NCI-H128 (cell line): Measurements from ENCODE around the gene ZDHHC16.
"Not testable (repeated sequence)": the region's sequence is repeated elsewhere in the genome, so short reads cannot be mapped to it uniquely, and the experiment has no call there.

Source experiments
- DNase-seq: peaks from one replicate; lab custom pipeline; 2025; ENCODE audit not compliant: unreplicated experiment; lab: John Stamatoyannopoulos, UW

ZDHHC16 gene

DNA sequence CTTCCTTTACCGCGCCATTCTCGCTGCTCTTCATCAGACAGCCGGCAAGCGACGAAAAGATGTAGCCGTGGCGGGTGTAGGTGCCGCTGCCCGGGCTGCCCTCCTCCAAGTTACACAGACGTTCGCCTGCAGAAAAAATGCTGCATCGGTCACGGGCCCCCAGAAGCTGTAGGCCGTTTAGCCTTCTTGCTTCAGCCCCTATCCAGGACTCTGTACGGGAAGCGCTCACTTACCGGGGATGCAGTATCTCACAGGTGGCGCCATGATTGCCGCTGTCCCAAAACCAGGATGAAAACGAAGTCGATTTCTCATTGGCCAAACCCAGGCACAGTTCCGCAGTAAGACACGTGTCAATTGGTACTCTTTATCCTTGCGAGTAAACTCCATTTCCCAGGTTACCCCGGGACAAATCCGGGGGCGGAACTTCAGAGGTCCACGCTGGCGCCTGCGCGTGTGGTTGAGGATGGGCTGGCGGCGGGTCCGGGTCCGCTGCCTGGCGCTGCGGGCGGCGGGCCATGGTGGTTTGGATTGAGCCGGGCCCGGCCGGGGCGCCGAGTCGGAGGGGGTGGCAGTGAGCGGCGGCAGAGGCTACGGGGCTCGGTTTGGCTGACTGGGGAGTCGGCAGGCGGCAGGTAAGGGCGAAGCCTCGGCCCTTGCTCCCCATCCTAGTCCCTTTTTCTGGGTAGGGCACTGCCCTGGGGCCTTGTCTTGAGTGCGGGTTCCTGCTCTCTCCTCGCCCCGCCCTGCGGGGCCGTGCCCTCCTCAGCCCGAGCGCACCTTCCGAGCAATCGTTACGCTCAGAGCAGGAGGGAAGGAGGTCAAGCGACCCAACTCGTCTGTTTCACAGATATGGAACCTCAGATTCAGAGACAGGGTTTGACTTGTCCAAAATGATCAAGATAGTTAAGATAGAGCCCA lies at the start of gene ZDHHC16, which contains the start of gene EXOSC1:
ZDHHC16 (plus strand) TSS at position 454 of the 918 bp plus-strand sequence. CDS start 5,501 bp downstream, outside the sequence.
EXOSC1 (minus strand) TSS at position 285 of the 918 bp plus-strand sequence; CDS start at position 264, 21 bp downstream.
- peak; percentile 74 for DNase-seq

DNA sequence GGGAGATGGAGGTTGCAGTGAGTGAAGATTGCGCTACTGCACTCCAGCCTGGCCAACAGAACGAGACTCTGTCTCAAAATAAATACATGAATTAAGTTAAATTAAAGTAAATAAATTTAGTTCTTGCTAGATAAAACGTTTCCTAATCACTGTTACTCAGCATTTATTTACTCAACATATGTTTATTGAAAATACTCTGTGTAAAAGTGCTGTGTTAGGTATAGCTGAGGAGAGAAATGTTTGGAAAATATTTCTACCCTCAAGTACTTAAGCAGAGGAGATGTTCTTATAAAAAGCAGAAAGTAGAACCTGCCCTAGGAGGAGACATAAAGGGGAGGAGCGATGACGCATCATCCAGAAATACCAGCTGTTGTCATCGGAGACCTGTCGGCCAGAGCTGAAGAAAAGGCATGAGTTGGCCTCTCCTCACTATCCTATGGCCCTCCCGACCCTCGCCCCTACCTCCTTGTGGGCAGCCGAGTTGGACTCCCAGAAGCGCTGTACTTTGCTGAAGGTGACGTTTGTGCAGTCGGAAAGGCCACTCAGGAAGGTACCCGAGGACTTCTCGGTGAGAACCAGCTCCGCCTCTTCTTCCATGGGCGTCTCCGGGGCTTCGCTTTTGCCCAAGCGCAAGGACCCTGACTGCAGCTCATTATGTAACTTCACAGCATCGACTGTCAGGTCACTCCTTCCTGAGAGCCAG lies 46.0 kb upstream of the ZDHHC16 start:
- no peak for DNase-seq

DNA sequence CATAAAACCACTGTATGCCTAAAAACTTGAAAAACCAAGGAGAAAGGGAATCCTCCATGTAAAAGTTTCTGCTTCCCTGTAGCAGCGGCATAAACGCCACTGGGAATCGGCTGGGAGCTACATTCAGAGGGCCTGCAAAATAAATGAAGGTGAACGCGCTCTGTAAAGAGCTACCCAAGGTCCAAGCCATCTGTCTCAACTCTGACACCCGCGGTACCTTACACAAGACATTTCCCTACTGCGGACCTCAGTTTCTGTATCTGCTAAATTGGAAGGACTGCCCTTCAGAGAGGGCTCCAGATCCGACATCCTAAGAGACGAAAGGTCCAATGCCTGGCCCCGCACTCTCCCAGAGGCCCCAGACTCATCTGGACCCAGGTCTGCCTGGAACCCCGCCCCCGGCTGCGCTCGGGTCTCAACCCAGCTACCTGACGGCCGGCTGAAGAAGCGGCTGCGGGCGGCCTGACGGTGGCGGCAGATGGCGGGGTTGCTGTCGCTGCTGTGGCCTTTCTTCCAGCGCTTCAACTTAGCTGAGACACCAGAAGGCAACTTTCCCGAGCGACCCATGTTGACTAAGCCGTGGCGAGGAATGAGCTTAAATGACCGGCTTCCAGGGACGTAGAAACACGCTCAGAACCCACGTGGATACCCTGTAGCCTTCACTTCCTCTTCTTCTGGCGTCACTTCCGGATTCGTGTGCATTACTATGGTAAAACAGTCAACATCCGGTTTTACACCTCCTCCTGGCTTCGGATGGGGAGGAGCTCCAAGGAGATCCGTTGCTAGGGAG lies 45.1 kb upstream of the ZDHHC16 start, which contains the start of gene RRP12:
RRP12 (minus strand) TSS at position 676 of the 790 bp plus-strand sequence; CDS start at position 567, 109 bp downstream.
- peak; percentile 64 for DNase-seq

- DNase-seq = no peak
Measured at GRCh38 chr10:97401455-97401919, 44.5 kb upstream of the ZDHHC16 start.

- DNase-seq = no peak
Measured at GRCh38 chr10:97404044-97404443, 41.9 kb upstream of the ZDHHC16 start.

DNA sequence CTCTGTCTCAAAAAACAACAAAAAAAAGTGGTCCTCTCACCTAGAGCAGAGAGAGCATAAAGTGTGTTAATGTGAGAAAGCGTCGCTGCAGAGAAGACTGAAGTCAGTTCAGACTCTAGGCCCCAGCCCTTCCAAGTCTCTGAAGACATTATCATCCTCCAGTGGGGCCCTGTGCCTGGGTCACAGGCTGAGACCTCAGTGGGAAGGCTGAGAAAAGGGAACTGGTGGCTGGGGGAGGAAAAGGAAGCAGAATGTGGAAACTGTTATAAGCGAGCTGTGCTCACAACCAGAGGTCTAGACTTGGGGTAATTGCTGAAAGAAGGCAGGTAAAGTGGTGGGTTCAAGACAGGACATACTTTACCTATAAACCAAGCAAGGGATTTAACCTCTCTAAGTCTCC lies 39.9 kb upstream of the ZDHHC16 start:
- DNase-seq = no peak

DNA sequence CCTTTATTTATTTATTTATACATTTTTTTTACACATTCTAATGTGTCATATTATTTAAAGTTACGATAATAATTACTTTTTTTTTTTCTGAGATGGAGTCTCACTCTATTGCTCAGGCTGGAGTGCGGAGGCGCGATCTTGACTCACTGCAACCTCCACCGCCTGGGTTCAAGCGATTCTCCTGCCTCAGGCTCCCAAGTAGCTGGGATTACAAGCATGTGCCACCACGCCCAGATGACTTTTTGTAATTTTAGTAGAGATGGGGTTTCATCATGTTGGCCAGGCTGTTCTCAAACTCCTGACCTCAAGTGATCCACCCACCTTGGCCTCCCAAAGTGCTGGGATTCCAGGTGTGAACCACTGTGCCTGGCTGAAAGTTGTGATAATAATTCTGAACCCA lies 39.5 kb upstream of the ZDHHC16 start:
- DNase-seq = not testable (repeated sequence)

- DNase-seq = no peak
Measured at GRCh38 chr10:97407211-97407951, 38.6 kb upstream of the ZDHHC16 start.

GRCh38 chr10:97407952-97408248 lies 38.1 kb upstream of the ZDHHC16 start:
- DNase-seq = no peak

DNA sequence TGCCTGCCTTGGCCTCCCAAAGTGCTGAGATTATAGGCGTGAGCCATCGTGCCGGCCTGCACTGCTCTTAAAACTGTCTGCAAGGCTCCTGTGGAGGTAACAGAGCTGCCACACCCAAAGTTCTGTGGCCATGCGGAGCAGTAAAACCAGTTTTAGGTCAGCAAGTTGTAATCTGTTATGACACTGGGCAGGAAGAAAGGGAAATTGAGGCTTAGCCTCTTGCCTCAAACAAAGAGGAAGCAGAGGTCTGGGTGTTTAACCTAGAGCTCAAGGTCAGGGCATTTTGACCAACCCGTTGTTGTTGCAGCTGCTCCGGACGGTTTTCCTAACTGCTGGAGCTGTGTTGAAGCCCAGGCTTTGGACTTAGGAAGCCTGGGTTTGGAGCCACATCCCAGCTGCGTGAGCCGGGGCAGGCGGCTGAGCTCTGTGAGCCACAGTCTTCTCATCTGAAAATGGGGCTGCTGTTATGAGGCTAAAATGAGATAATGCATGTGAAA lies 37.4 kb upstream of the ZDHHC16 start:
- no peak for DNase-seq

DNA sequence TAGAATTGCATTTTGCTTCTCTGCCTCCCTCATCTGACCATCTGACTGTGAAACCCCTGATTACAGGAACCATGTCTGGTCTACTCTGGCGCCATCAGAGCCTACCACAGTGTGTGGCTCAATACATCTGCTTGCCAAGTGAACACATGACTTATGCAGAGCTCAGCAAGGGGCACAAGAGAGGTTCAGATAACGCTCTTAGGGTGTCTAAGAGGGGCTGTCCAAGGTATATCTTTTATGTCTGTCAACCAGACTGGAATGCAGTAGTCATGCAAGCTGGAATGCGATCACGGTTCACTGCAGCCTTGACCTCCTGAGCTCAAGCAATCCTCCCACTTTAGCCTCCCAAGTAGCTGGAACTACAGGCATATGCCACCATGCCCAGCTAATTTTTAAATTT lies 34.6 kb upstream of the ZDHHC16 start:
- DNase-seq = no peak

DNA sequence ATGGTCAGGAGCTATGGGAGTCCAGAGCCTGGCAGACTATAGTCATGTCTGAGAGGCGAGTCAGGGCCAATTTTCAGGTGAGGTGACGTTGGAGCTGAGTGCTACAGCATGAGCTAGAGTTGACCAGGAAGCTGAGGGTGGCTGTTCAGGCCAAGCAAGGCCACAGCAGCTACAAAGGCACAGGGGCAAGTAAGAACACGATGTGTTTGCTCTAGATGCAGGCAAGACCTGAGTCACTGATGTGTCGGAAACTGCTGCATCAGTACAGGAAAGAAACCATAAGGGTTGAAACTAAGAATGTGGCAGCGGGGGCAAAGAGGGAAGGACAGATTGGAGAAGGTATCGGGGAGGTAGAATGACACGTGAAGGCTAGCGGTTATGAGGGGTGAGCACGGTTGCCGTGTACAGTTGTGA lies 33.1 kb upstream of the ZDHHC16 start:
- no peak for DNase-seq

- DNase-seq = no peak
Measured at GRCh38 chr10:97416565-97416964, 29.4 kb upstream of the ZDHHC16 start.

DNA sequence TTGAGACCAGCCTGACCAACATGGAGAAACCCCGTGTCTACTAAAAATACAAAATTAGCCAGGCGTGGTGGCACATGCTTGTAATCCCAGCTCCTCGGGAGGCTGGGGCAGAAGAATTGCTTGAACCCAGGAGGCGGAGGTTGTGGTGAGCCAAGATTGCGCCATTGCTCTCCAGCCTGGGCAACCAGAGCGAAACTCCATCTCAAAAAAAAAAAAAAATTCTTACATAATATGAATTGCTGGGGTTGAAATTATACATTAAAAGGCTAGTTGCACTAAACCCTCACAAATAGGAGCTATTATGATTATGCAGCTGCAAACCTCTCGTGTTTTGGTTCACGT lies 22.2 kb upstream of the ZDHHC16 start:
- DNase-seq = not testable (repeated sequence)

DNA sequence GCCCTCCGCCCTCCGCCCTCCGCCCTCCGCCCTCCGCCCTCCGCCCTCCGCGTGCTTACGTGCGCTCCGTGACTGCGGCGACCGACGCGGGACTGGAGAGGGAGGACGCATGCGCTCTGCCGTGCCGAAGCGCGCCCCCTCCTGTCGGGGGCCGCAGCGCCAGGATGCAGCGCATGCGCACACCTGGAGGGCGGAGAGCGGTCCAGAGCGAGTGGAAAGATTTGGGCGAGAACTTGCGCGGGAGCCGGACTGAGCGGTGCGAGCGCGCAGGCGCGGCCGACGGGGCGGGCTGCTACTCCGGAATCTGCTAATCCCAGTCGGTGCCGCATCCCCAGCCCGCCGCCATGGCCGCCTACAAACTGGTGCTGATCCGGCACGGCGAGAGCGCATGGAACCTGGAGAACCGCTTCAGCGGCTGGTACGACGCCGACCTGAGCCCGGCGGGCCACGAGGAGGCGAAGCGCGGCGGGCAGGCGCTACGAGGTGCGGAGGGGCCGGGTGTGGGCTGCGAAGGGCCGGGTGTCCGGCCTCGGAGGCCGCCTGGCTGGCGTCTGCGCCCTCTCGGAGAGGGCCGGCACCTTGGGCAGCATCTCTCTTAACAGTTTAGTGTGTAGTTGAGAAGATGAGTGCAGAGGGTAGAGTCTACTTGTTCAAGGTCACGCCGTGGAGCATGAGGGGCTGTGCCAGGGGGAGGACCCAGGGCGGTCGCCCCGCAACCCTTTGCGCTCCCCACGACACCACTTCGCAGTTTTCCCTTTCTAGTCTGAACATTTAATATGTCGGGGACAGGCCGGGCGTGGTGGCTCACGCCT lies 19.8 kb upstream of the ZDHHC16 start, which contains the start of gene PGAM1:
PGAM1 (plus strand) TSS at position 228 of the 812 bp plus-strand sequence; CDS start at position 345, 117 bp downstream.
- peak; percentile 80 for DNase-seq

- DNase-seq = no peak
Measured at GRCh38 chr10:97426776-97427570, 19.0 kb upstream of the ZDHHC16 start.

DNA sequence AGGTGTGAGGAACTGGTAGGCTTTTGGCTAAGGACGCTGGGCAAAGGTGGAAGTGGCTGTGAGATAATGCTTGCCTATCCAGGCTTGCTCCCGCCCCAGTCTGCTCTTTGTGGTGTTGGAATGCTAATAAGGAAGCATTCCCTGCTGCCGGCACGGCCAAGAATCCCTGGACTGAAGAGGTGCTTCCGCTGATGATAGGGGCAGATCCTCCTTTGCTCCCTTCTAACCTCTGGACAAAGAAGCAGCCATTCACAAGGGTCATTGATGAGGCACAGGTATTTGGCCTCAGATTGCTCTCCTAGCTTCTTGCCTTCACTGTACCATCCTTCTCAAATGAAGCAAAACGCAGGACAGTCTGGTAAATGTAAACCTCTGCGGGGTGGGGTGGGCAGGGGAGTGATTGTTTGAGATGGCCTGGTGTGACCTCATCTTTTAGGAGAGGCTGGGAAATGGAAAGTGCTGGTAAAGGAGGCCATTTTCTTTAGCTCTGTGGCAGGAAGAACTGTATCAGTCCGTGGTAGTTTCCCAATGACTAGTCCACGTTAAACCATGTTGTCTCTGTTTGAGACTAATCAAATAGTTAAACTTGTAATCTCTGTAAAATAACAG lies 18.3 kb upstream of the ZDHHC16 start:
- DNase-seq = no peak

DNA sequence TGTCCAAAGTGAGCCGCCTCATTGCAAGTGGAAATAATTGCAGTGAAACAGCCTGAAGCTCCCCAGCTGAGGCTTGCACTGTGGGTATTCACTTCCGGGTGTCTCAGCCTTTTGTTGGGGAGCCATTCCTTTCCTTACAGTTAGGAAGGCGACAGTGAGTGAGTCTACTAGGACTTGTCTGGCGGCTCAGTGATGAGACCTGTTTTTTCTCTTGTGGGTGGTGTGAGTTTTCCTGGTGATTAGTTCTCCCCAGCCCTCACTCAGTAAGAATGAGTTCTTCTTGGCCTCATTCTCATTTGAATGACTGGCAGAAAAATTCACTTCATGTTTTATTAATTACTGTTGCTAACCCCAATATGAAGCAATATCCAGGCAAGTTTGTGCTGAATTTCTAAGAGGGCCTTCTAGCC lies 17.4 kb upstream of the ZDHHC16 start:
- DNase-seq = no peak
